GM20431 (cell line): ENCODE measurements around the gene NME9.

Experiments used
- in situ Hi-C: fragments of 300-500 bp; cut with MseI, MboI; formaldehyde crosslinking; loops from one replicate; pipeline ENCODE4 v1.15.0; 2020; ENCODE audit warnings: low sequenced_read_pairs; ENCODE audit not compliant: unreplicated experiment

NME9 gene

GRCh38 chr3:138364356-138365252 is 35.0 kb upstream of the NME9 start:
- in situ Hi-C loops, result no loop called here

DNA sequence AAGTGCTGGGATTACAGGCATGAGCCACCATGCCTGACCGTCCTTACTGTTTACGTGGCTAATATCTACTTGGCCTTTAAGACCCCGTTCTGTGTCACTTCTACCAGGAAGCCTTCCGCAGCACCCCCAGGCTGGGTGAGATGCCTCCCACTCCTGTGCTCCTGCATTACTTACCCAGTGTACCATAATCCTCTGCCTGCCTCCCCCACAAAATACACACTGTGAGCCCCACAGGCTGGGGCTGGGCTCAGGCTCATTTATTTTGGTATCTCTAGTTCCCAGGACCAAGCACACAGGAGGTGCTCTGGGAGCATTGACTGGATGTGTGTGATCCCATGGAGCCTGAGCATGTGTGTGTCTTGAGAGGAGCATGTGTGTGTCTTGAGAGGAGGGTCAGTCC is 33.7 kb upstream of the NME9 start:
- in situ Hi-C loops, result no loop called here

DNA sequence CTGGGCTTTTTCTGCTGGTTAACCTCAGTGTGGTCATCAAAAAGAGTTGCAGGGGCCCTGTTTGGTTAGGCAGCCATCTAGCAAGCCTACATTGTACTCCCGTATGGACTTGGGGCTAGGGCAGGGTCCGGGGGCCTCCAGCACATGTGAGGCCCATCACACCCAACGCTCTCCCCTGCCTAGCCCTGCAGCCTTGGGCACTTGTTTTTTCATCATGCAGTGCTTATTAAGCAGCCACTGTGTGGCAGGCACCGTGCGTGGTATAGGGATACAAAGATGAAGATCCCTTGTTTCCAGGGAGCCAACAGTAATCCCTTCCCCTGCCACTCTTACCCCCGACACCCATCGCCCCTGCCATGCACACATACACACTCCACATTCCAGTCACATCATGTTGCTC is 32.9 kb upstream of the NME9 start:
- in situ Hi-C loops, result no loop called here

GRCh38 chr3:138361561-138361971 is 31.9 kb upstream of the NME9 start:
- in situ Hi-C loops, result no loop called here

- in situ Hi-C loops, result no loop called here
These were observed 31.3 kb upstream of the NME9 start for GRCh38 chr3:138360869-138361525.

DNA sequence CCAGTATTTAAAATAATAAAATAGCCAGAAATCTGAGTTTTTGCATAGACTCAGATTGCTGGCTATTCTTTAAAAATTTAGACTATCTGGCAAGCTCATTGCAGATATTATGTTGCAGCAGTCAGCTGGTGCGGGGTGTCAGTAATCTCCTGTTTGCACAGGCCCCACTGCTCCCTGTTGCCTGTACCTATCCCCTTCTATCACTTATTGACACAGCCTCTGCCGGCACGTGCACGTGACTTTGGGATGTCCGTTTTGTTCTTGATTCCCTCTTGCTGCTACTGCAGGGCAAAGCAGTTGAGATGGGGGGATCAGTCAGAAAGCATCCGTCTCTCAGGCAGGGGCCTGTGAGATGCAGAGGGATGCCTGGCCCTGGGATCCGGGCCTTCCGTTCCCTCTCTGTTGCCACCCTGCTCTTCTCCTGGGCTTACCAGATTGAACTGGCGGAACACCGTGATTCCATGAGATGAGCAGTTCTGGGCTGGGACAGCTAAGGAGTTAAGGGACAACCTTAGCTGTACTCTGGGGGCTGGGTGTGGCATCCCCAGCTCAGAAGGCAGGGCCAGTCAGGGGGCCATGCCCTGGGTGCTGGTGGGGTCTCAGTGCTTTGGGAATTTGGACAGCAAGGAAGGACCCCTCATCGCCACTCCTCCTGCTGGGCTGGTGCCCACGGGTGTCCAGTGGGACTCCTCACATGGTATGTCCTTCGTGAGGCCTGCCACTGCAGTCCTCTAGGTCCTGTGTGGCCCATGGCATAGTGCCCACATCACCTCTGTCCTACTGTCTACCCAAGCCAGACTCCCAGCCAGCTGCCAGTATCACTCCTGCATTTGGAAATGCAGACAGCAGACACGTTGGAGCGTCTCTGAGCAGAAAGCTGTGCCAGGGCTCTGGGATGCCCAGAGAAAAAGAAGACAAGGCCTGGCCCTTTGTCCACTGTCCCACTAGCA is 30.5 kb upstream of the NME9 start:
- in situ Hi-C loops, result no loop called here

DNA sequence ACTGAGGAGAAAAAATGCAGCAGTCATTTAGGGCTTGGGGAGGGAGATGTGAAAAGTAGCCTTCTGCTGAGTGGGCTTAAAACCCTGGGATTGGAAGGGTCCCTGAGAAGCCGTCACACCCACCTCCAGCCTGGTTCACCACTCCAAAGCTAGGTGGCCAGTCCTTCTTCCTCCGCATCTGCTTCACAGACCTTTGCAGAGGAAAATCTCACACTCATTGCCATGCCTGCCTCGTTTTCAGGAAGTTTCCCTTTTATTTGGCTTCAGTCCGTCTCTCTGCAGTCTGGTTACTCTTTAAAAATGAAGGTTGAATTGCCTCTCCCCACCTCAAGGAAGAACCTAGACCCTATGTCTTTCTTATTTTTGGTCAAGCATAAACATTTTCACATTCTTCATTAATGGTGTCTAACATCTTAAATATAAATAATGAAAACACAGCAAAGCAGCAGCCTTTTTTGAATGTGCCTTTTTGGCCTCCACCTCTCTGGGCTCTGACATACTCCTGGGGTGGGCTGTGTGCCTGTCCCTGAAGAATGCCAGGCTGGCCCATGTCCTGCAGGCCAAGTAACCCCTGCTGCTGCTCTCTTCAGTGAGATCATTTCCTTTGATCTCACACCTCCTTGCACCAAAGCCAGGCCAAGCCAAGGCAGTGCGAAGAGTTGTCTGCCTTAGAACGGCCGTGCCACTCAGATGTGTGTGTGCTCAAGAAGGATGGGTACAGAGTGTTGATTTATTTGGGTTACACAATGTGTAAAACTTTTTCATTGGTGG is 29.7 kb upstream of the NME9 start:
- in situ Hi-C loops, result no loop called here

GRCh38 chr3:138356730-138357405 is 27.2 kb upstream of the NME9 start:
- in situ Hi-C loops, result no loop called here

DNA sequence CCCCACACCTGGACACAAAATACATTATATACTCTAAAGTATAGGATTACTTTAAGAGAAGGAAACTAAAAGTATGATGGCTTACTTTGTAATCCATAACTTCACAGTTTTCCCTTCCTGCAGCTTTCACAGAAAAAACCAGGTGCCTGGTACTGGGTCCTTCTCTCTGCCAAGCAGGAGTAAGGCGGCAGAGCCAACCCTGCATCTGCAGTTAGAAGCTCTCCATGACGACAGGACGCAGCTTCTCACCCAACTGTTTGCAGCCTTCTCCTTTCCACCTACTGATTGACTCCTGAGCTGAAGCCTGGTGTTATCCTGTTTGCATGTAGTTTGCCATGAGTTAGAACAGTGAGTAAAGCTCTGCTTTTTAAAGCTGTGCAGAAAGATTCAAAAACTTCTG is 25.4 kb upstream of the NME9 start:
- in situ Hi-C loops, result no loop called here

DNA sequence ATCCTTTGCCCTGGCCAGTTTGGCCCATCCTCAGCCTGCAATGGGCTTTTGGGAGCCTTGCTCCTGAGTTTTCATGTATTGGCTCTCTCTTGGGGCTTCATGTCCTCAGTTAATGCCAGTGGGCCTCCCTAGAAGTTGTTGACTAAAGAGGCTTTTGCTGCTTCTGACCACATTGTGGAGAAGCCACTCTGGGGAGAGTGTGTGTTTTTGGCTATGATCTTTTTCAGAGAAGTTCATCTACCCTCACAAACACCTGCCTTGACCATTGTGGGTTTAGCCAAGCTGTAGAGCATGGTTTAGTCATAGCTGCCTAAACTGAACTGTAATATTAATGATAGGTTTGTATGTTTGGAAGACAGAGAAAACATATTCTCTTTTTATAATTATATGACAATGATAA is 24.7 kb upstream of the NME9 start:
- in situ Hi-C loops, result no loop called here

- in situ Hi-C loops, result no loop called here
These were observed 22.4 kb upstream of the NME9 start for GRCh38 chr3:138351916-138352550.

DNA sequence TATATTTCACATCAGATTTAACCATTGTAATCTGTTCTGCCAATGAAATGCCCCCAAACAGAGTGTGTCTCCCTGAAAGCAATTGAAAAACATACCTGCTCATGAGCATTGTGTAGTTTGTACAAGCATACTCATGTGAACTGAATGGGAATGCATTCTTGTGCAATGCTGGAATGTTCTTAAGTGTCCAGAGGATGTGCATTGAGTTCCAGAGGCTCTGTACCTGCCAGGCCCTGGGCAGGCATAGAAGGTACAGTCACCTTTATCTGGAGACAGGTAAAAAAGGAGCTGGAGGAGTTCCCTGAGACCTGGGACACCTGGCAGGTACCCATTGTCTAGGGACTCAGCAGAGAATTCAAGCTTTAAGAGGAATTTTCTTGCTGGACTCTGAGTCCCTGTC is 21.5 kb upstream of the NME9 start:
- in situ Hi-C loops, result no loop called here

DNA sequence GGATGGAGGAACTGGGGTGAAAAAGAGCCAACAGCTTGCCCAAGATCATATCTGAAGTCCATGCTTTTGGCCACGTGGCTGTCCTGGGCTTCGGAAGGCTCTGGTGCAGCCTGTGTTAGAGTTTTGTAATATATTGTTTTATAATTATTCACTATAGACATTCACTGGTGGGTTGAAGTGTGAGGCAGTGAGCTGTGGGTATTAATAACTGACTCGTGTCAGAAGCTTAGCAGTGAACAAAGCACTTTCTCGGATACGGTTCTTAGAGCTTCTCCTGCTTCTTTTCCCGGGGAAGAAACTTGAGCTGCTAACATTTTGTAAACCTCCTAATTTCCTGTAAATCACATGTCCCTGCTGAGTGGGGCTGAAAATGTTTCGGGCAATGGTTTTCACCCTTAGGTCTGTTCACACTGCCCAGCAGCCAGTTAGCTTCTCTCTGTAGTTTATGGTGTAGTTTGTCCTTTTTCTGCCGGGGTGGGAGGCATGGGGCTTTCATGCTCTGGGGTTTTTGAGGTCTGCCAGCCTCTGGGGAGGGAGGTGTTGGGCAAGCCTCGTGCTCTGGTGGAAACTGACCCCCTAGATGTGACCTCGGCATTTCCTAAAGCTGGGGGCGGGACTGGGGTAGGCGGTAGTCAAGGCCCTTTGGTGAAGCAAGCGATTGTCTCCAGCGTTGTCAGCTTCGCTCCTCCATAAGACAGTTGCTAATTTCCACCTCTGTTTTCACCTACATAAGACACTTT is 20.4 kb upstream of the NME9 start:
- in situ Hi-C loops, result no loop called here

DNA sequence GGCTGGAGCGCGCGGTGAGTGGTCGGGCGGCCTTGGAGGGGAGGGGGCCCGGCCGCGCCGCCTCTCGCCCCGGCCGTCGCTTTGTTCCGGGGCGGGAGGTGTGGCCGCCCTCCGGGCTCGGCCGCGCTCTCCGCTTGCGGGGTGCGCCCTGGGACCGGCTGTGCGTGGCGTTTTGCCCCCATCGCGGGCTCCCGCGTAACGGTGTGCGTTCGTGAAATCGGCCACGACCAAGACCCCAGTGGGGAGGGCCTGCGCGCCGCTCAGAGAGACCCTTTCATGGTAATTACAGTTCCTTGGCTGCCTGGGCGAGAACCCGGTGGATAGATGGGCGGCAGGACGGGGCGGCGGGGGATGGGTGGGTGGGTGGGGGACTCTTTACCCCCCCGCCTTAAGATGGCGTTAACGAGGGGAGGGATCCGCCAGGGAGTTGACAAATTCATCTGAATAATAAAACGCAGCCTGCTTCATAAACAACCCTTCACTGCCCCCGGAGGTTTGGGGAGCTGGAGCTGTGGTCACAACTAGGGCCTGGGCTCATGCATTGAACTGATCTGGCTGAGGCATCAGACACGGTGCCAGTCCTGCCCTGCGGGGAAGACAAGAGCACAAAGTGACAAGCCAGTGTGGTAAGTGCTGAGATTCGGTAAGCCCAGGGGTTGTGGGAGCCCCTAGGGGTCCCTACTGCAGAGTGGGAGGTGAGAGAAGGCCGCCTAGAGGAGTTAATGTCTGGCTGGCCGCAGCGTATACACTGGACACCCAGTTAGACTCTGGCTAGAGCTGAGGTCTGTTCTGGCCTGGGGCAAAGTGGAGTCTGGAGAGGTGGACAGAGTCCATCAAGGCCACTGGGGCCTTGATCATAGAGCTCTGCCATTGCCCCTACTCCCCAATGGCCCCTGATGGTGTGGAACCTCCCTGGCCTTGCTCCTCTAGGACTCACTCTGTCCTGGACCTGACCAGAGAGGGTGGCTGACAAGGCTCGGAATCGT is 19.4 kb upstream of the NME9 start:
- in situ Hi-C loops, result no loop called here

- in situ Hi-C loops, result no loop called here
These were observed 18.5 kb upstream of the NME9 start, which contains the start of gene MRAS for GRCh38 chr3:138347960-138348753. Gene MRAS, plus strand, starts transcription at chr3:138348579. Its CDS starts 24,305 bp downstream, at chr3:138372884.

GRCh38 chr3:138344754-138345153 is 15.1 kb upstream of the NME9 start:
- in situ Hi-C loops, result no loop called here
